Measurements from ENCODE around the gene PLSCR5.

DNA sequence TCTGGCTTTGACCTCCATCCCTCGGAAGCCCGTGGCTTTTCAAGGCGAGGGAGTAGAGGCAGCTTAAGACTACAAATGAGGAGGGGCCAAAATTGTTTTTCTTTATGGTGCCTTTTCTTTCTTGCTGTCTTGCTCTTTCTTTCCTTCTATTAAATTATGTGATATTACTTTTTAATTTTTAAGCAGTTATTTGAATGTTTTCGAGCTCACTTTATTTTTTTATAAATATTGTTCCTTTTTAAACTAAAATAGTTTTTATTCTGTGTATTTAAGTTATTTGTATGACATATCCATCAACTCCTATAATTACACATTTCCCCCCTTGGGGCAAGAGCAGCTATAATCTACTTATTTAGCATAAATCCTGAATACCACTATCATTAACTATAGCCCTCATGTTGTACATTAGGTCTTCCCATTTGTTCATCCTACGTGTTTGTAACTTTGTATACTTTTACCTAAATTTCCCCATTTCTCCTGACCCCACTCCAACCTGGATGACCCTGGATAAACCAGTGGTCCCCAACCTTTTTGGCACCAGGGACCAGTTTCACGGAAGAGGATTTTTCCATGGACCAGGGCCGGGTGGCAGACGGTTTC is 60.1 kb downstream of the PLSCR5 start:
- TF ChIP-seq POLR2A (IDR thresholded peaks at IDR 0.05) (no peak), EP300 (IDR thresholded peaks at IDR 0.05) (no peak)
- TF ChIP-seq, protein P1, sequence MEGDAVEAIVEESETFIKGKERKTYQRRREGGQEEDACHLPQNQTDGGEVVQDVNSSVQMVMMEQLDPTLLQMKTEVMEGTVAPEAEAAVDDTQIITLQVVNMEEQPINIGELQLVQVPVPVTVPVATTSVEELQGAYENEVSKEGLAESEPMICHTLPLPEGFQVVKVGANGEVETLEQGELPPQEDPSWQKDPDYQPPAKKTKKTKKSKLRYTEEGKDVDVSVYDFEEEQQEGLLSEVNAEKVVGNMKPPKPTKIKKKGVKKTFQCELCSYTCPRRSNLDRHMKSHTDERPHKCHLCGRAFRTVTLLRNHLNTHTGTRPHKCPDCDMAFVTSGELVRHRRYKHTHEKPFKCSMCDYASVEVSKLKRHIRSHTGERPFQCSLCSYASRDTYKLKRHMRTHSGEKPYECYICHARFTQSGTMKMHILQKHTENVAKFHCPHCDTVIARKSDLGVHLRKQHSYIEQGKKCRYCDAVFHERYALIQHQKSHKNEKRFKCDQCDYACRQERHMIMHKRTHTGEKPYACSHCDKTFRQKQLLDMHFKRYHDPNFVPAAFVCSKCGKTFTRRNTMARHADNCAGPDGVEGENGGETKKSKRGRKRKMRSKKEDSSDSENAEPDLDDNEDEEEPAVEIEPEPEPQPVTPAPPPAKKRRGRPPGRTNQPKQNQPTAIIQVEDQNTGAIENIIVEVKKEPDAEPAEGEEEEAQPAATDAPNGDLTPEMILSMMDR (IDR thresholded peaks at IDR 0.05): no peak

All from upper lobe of left lung (tissue), 4 donors.